ENCODE measurements around the gene RNF187. TPM values are rescaled to one million over a fixed set of nuclear protein-coding genes. Genes with fewer than 3 reads are reported as not detected.

RNF187 gene
- total RNA-seq, 1 donor from 2014 or later: 128 TPM

DNA sequence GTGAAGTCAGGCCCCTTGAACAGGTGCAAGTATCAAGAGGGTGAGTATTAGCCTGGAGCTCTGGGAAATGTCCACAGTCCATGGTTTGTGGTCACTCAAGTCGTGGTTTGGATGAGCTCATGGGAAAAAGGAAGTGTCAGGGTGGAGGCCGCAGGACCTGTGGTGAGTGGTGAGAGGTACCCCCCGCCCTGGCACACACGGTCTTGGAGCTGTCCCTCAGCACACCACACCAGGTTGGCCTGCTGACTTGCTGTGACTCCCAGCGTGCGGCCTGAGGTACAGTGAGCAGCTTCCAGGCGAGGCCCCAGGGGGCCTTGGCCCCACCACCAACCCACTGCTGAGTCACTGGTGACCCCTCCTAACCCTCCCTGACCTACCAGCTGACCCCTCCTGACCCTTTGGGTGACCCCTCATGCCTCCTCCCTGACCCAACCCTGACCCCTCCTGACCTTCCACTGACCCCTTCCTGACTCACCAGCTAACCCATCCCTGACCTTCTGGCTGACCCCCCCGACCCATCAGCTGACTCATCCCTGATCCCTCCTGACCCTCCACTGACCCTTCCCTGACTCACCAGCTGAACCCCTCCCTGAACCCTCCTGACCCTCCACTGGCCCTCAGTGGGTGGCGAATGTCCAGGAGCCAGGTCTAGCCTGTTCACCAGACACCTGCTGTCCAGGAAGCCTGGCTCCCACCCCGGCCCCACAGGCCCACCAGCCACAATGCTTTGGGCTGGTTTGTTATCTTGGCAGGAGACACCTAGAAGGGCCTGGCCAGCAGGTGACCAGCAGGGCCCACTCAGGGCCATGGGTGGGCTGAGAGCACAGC lies 34.8 kb upstream of the RNF187 start:
- TF ChIP-seq, protein P1, sequence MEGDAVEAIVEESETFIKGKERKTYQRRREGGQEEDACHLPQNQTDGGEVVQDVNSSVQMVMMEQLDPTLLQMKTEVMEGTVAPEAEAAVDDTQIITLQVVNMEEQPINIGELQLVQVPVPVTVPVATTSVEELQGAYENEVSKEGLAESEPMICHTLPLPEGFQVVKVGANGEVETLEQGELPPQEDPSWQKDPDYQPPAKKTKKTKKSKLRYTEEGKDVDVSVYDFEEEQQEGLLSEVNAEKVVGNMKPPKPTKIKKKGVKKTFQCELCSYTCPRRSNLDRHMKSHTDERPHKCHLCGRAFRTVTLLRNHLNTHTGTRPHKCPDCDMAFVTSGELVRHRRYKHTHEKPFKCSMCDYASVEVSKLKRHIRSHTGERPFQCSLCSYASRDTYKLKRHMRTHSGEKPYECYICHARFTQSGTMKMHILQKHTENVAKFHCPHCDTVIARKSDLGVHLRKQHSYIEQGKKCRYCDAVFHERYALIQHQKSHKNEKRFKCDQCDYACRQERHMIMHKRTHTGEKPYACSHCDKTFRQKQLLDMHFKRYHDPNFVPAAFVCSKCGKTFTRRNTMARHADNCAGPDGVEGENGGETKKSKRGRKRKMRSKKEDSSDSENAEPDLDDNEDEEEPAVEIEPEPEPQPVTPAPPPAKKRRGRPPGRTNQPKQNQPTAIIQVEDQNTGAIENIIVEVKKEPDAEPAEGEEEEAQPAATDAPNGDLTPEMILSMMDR (IDR thresholded peaks at IDR 0.05; ENCODE audit: insufficient read depth, low read length, poor library complexity, severe bottlenecking): no peak
- Histone ChIP-seq H3K36me3 (ENCODE audit: control insufficient read depth, insufficient read depth, low read length) (no peaks in the 10 kb centered on the region), H3K27me3 (ENCODE audit: control insufficient read depth, insufficient read depth, low read length) (no peaks in the 10 kb centered on the region), H3K4me3 (ENCODE audit: low read depth, low read length) (no peak overlapping the region)
- DNase-seq (ENCODE audit: low read depth): no peak

- DNase-seq (ENCODE audit: low read depth): no peak
These were observed 34.1 kb upstream of the RNF187 start for GRCh38 chr1:228453022-228453560.

DNA sequence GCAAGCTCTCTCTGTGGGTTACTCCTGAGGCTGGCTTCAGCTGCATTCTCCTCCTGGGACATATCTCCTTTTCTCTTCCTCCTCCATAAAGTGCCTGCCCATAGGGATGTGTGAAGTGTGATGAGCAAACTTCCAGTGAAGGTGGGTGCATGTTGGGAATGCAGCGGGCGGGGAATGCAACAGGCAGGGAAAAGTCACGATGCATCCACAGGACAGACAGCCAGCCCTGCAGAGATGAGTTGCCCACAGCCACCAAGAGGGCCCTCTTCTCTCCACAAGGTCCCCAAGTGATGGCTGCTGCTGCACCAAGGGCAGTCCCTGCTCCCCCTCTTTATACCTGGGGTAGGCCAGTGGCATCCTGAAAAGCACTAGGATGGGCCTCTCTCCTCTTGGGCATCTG lies 33.6 kb upstream of the RNF187 start:
- no peak overlapping the region for H3K4me3 ChIP-seq (ENCODE audit: low read depth, low read length)
- TF ChIP-seq, protein P1 (IDR thresholded peaks at IDR 0.05; ENCODE audit: insufficient read depth, low read length, poor library complexity, severe bottlenecking): no peak
- no peak for DNase-seq (ENCODE audit: low read depth)
- no peaks in the 10 kb centered on the region for H3K36me3 ChIP-seq (ENCODE audit: control insufficient read depth, insufficient read depth, low read length)
- no peaks in the 10 kb centered on the region for H3K27me3 ChIP-seq (ENCODE audit: control insufficient read depth, insufficient read depth, low read length)

More at GRCh38 chr1:228453022-228453560, 34.1 kb upstream of the RNF187 start:
- TF ChIP-seq, protein P1 (IDR thresholded peaks at IDR 0.05; ENCODE audit: insufficient read depth, low read length, poor library complexity, severe bottlenecking): no peak
- H3K27me3 ChIP-seq (ENCODE audit: control insufficient read depth, insufficient read depth, low read length): no peaks in the 10 kb centered on the region
- no peaks in the 10 kb centered on the region for H3K36me3 ChIP-seq (ENCODE audit: control insufficient read depth, insufficient read depth, low read length)
- no peak overlapping the region for H3K4me3 ChIP-seq (ENCODE audit: low read depth, low read length)

DNA sequence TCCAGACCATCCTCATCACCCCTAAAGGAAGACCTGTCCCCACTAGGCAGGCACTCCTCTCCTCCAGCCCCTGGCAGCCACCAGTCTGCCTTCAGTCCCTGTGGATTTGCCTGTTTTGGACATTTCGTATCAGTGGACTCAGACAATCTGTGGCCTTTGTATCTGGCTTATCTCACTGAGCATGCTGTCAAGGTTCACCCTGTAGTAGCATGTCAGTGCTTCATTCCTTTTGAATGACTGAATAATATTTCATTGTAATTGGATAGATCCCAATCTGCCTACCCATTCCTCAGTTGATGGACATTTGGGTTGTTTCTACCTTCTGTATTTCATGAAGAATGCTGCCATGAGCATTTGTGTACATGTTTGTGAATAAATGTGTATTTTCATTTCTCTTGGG lies 32.9 kb upstream of the RNF187 start:
- TF ChIP-seq, protein P1 (IDR thresholded peaks at IDR 0.05; ENCODE audit: insufficient read depth, low read length, poor library complexity, severe bottlenecking): no peak
- Histone ChIP-seq H3K27me3 (ENCODE audit: control insufficient read depth, insufficient read depth, low read length) (no peaks in the 10 kb centered on the region), H3K36me3 (ENCODE audit: control insufficient read depth, insufficient read depth, low read length) (no peaks in the 10 kb centered on the region), H3K4me3 (ENCODE audit: low read depth, low read length) (no peak overlapping the region)
- DNase-seq (ENCODE audit: low read depth): no peak

DNA sequence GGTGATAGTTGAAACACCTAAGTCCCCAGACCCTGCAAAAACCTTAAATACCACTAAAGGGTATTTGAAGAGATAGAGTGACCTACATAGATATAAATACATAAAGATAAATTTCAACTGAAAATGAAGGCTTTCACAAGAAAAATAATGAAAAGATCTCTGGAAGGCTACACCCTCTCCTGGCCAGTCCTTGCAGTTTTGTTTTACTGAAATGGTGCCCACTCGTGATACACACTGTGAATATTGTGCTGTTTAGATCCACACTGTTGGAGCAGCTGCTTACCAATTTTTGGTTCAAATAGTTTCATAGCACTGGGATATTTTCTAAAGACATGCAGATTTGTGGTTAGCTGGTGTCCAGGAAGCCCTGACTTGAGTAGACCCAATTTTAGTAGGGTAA lies 31.5 kb upstream of the RNF187 start:
- no peak overlapping the region for H3K4me3 ChIP-seq (ENCODE audit: low read depth, low read length)
- TF ChIP-seq, protein P1 (IDR thresholded peaks at IDR 0.05; ENCODE audit: insufficient read depth, low read length, poor library complexity, severe bottlenecking): peak; percentile 41
- no peak for DNase-seq (ENCODE audit: low read depth)
- H3K27me3 ChIP-seq (ENCODE audit: control insufficient read depth, insufficient read depth, low read length): no peaks in the 10 kb centered on the region
- no peaks in the 10 kb centered on the region for H3K36me3 ChIP-seq (ENCODE audit: control insufficient read depth, insufficient read depth, low read length)
